GM19351 (cell line): ENCODE data around the gene LGR6.
"Not testable (repeated sequence)": the region's sequence is repeated elsewhere in the genome, so short reads cannot be mapped to it uniquely, and the experiment has no call there.

Source experiments
- ATAC-seq: cut with Tn5 transposase; IDR thresholded peaks from one replicate; pipeline ENCODE4 v1.9.1; 2021; ENCODE audit warnings: mild to moderate bottlenecking, moderate library complexity; ENCODE audit not compliant: unreplicated experiment

Gene LGR6

DNA sequence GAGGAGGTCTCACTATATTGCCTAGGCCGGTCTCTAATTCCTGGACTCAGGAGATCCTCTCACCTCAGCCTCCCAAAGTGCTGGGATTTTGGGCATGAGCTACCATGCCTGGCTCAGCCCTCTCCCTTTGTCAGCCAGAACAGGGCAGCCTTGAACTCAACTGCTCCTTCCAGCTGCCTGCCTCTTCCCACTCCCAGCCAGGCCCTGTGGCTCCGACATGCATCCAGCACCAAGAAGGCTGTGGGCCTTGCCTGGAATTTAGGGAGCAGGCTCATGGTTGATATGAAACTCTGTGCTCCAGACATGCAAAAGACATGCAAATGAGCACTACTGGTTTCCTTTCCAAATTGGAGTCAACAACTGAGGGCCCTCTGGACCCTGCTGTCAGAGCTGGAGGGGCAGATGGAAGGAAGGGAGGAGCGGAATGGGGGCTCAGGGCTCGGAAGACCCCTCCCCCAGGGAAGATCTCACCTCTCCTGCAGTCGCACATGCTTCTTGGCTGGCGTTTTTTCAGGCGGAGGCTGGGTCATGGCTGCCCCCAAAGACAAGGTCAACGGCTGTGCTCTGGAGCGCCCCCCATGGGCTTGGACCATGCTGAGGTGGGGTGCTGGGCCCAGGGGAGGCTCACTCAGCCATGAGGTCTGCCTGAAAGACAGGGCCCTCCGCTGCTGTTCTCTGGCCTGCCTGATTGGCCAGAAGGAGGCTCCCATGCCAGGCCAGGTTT is 34.6 kb upstream of the LGR6 start:
- peak; percentile 33 for ATAC-seq

DNA sequence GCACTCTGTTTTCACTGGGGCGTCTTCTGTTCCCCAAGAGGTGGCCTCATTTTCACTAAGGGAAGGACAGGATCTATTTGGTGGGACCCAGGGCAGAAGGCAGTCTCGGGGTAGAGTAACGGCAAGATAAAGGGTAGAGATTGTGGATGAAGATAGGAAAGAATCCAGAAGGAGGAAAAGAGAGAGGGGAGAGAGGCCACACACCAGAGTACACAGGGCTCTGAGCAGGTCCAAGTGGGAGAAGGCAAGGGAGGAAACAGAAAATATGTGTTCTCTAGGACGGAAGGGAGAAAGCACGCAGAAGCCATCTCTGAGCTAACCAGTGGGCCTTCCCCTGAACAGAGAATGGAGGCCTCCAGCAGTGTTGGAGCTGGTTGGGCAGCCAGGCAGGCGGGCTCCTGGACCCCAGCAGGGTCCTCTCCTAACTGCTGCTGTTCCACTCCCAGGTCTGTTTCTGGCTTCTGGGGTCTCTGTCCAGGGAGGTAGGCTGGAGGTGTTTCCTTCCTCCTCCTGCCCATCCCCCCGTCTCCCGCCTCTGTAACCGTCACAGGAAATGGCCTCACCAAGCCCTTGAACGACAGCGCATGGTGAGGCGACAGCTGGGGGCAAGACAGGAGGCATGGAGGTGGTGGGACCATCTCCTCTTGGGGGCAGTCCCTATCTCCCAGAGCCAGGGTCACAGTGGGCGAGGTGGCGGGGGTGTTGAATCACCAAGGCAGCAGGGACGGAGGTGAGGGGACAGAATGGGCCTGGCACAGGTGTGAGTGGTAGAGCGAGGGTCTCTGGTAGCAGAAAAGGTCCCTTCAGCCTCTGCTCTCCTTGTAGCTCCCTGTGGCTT is 33.8 kb upstream of the LGR6 start:
- ATAC-seq: no peak

DNA sequence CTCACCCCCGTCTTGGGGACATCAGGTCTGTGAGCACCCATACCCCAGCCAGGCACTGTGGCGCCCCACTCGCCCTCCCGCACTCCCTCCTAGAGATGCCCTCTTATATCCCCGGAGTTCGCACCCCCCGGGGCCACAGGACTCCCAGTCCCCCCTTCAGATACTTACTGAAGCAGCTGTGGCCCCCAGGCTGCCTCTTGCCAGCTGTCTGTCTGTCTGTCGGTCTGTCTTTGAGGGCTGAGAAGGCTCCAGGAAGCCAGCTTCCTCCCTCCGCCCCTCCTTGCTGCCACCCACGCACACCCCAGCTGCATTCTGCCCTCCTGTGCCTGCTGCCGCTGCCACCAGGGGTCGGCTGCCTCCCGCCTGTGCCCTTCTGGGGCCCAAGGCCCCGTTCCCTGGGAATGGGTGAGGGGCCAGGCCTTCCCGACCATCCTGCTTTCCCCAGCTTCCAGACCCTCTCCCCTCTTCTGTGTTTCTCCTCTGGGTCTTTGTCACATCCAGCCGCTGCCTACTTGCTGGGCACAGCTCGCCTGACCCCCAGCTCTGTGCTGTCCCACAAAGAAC is 33.1 kb upstream of the LGR6 start, which contains the start of gene PTPN7:
Gene PTPN7 (minus strand): TSS at position 226 of the 564 bp plus-strand sequence. CDS start 1,200 bp downstream, outside the sequence.
- ATAC-seq: peak; percentile 54

DNA sequence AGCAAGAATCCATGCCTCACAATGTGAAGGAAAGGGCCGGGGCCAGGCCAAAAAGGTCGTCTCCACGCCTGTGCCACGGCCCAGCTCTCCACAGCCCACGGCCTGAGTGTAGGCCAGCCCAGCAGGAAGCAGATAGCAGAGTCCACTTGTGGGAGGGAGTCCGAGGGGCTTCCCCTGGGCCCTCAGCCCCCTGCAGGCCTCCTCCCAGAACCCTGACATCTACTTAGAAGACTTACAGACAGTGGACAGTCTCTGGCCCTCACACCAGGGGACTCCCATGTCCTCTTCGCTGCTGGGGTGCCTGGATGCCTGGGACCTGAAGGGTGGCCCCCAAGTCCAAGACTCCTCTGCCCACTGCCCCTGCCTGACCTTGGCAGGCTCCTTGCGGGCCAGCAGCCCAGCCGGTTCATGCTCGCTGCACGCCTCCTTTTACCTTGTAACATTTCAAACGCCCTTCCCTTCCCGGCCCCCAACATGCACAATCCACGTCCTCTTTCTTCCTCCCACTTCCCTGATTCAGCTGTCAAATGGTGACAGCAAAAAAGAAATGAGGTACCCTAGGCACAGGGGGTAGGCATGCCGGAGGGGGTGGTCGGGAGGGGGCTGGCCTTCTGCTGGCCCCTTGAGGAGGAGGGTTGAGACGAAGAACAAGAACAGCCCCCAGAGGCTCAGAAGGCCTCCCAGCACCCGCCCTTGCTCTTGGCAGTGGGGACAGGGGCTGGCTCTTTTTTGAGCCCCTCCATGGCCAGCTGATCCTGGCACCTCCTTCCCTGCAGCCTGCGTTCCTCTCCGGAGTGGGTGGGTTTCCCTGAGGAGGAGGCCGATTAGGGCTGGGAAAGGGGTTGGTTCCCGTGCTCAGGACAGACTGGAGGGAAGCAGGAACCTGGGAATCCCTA is 32.2 kb upstream of the LGR6 start:
- ATAC-seq: no peak

DNA sequence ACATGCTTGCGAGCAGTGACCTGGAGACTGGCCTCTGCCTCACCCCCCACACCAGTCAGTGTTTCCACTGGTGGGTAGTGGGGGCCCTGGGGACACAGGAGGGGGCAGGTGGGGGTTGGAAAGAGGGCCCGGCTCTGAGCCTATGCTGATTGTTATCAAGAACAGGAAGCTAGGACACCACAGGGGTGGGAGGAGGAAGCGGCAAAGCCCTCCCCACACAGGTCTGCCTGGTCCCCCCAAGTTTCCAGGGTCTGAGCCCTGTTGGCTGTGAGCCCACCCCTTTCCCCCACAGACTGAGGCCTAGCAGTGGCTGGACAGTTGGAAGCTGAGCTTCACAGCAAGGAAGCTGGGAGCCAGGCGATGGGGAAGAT is 31.6 kb upstream of the LGR6 start:
- ATAC-seq: no peak

DNA sequence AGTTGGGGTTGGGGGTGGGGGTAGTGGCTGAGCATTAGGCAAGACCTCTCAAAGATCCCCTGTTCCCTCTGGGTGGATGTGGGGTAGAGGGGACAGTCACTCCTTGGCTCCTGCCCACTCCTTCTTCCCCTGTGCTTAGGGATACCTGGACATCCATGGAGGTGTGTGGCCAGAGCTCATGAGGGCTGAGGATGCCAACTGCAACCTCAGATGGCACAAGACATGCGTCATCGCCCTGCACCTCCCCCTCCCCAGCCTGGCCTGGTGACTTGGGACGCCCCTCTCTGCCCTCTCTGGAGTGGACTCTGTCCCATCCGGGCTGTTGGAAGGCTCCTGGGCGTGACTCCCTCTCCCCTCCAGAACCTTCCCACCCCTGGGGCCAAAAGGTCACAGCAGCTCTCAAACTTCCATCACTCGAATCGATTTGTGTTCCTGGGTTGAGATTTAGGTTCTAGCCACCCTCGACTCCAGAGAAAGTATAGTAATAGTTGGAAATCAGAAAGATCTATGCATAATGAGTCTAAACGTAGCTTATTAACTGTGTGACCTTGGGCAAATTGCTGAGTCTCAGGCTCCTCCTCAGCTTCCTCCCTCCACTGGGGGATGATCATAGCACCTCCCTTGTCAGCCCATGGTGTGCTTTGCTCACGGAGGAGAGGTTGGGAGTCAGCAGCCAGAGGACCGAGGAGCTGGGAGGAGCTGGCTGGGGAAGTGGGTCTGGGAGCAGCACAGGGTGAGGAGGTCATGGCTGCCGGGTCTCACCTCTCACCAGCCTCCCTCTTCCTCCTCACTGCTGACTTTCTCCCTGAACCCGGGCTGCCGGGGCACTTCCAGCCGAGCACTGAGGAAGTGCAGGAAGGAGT is 30.9 kb upstream of the LGR6 start:
- ATAC-seq: no peak

DNA sequence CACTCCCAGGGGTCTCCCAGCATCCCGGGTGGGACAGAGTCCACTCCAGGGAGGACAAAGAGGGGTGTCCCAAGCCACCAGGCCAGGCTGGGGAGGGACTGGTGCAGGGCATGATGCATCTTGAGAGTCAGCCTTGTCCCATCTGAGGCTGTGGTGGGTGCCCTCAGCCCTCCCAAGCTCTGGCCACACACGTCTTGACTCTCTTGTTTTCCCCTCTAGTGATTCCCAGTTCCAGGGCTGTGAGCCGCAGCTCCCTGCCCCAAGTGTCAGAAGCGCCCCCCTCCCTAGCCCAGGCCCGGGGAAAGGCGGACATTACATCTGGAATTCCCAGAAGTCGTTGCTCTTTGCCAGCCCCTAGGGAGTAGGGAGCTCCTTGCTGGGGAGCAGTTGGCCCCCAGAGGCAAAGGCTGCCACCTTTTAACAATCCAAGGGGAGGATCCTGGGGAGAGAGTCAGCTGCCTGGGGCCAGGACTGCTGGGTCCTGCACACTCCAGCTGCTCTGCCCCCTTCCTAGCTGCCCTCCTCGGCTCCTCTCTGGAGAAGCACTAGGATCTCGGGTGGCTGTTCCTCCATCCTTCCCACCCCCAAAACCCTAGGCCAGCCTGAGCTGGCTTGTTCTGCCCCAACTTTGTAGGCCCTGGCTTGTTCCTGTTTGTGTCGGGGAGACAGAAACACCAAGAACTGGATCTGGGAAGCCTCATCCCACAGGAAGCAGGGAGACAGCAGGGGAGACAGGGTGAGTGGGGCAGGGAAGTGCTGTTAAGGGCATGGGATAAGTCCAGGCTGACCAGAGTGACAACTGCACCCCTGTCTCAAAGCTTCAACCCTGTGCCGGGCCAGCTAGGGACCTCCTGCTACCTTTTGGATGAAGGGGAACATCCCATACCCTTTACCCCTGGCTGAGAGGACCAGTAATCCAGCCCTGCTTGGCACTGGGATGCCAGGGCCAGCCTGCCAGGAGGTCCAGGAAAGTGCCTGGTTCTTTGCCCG is 30.0 kb upstream of the LGR6 start:
- no peak for ATAC-seq

DNA sequence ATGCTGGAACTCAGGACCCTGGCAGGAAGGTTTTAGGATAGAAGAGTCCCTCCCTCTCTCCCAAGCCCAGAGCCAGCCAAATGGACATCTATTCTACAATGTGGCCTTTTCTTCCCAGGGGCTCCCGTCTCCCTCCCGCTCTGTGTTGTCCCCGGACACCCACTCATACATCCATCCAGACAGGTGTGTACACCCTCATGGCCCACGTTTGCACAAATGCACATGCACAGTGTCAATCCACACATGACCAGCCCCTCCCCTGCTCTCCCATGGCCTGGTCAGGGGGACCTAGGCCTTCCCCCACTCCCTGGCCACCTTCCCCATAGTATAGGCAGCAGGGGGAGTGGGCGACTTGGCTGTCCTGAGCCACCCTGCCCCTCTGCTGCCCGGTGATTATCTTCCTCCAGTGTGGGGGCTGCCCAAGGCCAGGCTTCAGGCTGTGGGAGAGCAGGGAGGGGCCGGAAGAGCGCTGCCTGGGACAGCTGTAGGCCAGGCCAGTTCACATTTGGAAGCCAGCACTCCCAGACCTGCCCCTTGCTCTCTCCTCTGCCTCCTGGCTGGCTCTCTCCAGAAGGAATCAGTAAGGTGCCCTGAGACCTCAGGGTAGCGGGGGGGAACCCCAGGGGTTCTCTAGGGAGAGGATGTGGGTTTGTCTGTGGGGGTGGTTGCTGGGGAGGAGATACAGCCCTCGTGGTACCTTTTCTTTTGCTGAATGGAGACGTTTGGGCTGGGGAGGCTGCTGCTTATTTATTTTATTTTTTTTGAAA is 29.1 kb upstream of the LGR6 start:
- peak; percentile 61 for ATAC-seq

DNA sequence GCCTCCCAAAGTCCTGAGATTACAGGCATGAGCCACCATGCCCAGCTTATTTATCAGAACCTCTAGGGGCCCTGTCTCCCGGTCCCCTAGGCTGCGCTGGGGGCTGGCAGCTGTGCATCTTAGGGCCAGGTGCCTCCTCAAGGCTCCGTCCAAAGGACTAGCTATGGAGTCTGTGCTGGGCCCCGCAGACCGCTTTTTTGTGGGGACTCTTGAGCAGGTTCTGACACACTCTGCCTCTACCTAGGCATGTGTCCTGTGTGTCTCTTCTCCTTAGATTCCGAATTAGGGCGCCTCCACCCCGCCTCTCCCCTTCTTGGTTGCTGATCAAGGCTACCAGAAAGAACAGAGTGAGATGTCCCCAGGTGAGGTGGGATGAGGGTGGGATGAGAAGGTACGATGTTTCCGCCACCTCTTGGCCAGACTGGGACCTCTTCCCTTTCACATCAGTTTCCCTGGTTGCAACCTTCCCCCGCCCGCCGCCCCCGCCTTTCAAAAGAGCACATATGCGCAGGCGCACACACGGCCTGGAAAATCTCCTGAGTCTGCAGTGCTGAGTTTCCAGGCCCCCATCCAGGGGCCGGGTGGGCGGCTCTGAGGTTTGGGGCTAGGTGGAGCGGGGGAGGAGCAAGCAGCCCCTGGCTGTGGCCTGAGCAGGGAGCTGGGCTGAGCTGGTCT is 28.2 kb upstream of the LGR6 start:
- ATAC-seq: no peak

DNA sequence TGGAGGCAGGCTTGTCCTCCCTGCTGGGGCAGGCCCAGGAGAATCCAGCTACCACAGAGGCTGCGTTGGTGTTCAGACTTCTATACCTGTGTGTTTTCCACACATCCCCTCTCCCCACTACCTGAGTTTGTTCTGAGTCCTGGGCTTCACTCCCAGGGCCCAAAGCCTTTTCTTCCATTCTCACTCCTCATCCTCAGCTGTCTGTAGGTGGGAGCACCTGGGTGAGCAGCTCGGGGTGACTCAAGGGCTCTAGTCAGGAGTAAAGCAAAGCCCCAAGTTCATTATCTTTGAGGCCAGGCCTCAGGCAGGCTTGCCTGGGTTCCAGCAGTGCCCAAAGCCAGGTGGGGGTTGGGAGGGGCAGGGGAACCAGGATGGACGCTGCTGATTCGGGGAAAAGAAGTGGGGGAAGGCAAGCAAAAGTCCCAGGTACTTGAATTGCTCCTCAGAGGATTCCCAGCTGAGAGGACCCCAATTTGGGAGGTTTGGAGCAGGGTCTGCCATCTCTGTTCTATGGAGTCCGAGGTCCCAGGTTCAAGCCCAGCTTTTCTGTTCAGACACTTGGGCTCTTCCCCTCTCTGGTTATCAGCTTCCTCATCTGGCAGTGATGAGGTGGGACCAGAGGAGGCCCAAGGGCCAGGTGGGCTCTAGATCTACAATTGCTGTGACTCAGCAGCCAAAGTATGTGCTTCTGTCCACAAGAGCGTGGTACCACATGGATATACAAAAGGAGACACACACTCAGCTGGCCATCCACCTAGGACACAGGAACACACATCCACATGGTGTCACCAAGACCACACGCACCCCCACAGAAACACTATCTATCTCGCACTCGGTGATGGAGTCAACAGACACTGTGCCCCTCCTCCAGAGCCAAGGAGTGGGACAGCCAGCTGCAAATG is 27.4 kb upstream of the LGR6 start:
- no peak for ATAC-seq

DNA sequence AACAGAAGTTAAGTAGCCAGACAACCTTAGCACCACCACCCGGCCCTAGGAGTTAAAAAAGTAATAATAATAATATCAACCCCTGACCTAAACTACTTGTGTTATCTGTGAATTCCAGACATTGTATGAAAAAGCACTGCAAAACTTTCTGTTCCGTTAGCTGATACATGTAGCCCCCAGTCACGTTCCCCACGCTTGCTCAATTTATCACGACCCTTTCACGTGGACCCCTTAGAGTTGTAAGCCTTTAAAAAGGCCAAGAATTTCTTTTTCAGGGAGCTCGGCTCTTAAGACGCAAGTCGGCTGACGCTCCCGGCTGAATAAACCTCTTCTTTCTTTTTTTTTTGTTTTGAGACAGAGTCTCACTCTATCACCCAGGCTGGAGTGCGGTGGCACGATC is 26.5 kb upstream of the LGR6 start:
- not testable (repeated sequence) for ATAC-seq

DNA sequence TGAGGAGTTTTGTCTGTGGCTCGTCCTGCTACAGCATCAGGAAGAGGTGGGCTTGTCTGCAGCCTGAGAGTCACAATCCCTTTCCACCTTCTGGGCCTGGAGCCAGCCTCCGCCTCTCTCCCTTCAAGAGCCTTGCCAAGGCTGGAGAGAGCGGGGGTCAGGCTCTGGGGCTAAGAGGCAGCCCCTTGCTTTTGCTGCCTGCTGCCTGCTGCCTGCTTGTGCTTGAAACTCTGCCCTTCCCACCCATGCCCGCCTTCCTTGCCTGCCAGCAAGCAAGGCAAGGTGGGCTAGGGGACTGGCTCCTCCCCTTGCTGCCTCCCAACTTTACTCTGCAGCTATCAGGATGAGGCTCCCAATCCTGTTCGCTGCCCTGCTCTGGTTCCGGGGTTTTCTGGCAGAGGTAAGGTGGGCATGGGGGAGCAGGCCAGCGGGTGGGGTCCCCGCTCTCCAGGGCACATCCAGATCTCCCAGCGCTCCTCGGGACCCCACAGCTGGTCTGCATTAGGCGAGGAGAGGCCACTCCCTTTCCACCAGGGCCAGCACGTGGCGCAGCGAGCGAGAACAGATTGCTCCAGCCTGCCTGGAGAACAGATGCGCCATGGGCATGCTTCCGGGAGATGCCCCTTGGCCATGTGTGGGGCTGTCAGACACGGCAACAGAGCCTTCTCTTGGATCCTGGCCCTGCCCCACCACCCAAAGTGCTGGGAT is 25.7 kb upstream of the LGR6 start:
- ATAC-seq: no peak

DNA sequence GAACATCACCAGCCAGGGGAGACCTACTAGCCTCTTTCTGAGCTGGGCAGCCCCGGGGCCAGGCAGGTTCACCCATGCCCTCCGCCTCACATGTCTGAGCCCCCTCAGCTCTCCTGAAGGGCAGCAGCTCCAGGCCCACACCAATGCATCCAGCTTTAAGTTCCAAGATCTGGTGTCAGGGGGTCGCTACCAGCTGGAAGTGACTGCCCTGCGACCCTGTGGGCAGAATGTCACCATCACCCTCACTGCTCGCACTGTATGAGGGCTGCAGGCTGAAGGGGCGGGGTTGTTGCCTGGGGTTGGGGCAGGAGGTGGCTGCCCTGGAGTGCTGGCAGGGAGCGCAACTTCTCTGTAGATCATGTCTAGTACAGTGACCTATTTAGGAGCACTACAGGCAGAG is 24.7 kb upstream of the LGR6 start:
- ATAC-seq: no peak

DNA sequence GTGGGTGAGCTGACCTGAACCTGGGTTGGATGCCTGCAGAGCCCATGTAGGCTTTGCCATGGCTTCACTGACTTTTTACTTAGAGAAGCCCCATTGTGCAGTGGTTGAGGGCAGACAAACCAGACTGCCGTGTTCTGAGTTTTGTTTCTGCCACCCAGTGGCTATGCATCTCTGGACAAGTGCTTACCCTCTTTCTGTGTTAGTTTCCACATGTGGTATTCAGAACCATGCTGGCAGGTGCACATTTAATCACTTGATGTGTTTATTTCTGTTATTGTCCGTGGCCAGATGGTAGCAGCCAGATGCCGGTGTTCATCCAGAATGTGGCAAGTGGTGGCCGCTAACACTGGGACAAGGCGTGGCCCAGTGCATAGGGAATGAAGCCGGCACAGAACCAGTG is 22.9 kb upstream of the LGR6 start:
- ATAC-seq: no peak

DNA sequence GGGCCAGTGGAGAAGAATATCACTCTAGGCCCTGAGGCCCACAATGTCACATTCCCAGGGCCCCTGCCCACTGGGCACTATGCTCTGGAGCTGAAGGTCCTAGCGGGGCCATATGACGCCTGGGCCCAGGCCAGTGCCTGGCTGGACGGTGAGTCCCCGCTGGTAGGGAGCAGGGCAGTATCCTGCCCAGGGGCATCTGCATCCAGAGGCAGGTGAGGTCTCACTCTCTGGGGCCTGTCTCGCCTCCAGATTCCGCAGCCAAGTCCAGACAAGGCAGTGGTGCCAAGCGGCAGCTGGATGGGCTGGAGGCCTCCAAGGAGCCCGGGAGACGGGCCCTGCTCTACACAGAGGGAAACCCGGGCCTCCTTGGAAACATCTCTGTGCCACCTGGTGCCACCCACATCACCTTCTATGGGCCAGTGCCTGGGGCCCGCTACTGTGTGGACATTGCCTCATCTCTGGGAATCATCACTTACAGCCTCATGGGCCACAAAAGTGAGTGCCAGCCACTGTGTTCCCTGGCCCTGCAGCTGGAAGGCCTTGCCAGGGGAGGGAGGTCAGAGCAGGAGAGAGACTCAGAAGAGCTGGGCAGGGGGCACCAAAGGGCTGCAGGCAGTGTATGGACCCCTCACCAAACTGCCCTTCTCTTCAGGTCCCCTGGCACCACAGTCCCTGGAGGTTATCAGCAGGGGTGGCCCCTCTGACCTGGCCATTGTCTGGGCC is 22.1 kb upstream of the LGR6 start:
- ATAC-seq: no peak
